PC-9 (cell line): ENCODE results near the gene MICALL2. TPM values are rescaled to one million over a fixed set of nuclear protein-coding genes. Genes with fewer than 3 reads are reported as not detected.

Experiments used
- BruUV-seq: library from RNA; stranded (reverse); fragments of 400-500 nt; replicated peaks from 2 replicates; lab custom pipeline; 2021; lab: Mats Ljungman, UMichigan
- CTCF ChIA-PET: fragments of 300-600 bp; sonication (Branson Sonifier 250); formaldehyde crosslinking; loops from one replicate; lab custom pipeline; 2022; ENCODE audit warnings: antibody characterized with exemption; lab: Charles Lee
- POLR2A ChIA-PET: fragments of 300-600 bp; sonication (Branson Sonifier 250); formaldehyde crosslinking; loops from one replicate; lab custom pipeline; 2022; ENCODE audit warnings: antibody characterized with exemption; ENCODE audit not compliant: unreplicated experiment; lab: Charles Lee
- DNase-seq, 2 experiments: peaks; one replicate each; pipeline versions ENCODE4 v3.0.0 to v3.0.0-alpha.2; 2015 to 2022; ENCODE audit warnings: mixed read lengths in 1 of 2
- H2AFZ ChIP-seq: fragments of 200-600 bp; sonication (generic); 2 replicates; pipeline ENCODE4 v1.8.1; 2017; ENCODE audit warnings: antibody characterized with exemption
- H3F3A ChIP-seq: fragments of 200-600 bp; sonication (generic); 2 replicates; pipeline ENCODE4 v1.8.1; 2017; ENCODE audit warnings: antibody characterized with exemption, mild to moderate bottlenecking, low read depth; ENCODE audit not compliant: insufficient read depth
- H3K27ac ChIP-seq: fragments of 200-600 bp; sonication (generic); 2 replicates; pipeline ENCODE4 v1.6.1; 2016; ENCODE audit warnings: mixed run types
- H3K27me3 ChIP-seq: fragments of 200-600 bp; sonication (generic); 2 replicates; pipeline ENCODE4 v1.6.1; 2016; ENCODE audit warnings: low read depth, mixed run types; ENCODE audit not compliant: insufficient read depth
- H3K36me3 ChIP-seq: fragments of 200-600 bp; sonication (generic); 2 replicates; pipeline ENCODE4 v1.6.1; 2016; ENCODE audit warnings: low read depth, mixed run types
- H3K4me1 ChIP-seq: fragments of 200-600 bp; sonication (generic); replicated peaks from 2 replicates; pipeline ENCODE4 v1.6.1; 2016; ENCODE audit warnings: mixed run types; ENCODE audit not compliant: insufficient read depth
- H3K4me2 ChIP-seq: fragments of 200-600 bp; sonication (generic); 2 replicates; pipeline ENCODE4 v1.6.1; 2017; ENCODE audit warnings: mixed run types
- H3K4me3 ChIP-seq: fragments of 200-600 bp; sonication (generic); 2 replicates; pipeline ENCODE4 v1.6.1; 2016; ENCODE audit warnings: mixed run types
- H3K79me2 ChIP-seq: fragments of 200-600 bp; sonication (generic); 2 replicates; pipeline ENCODE4 v1.6.1; 2017; ENCODE audit warnings: low read depth, mixed run types
- H3K9me2 ChIP-seq: fragments of 200-600 bp; sonication (generic); 2 replicates; pipeline ENCODE4 v1.8.1; 2017; ENCODE audit warnings: mild to moderate bottlenecking; ENCODE audit not compliant: insufficient read depth
- H3K9me3 ChIP-seq: fragments of 200-600 bp; sonication (generic); 2 replicates; pipeline ENCODE4 v1.8.1; 2016; ENCODE audit warnings: low read depth; ENCODE audit not compliant: insufficient read depth
- H4K20me1 ChIP-seq: fragments of 200-600 bp; sonication (generic); 2 replicates; pipeline ENCODE4 v1.8.1; 2017; ENCODE audit not compliant: insufficient read depth
- EZH2 ChIP-seq: fragments of 200-600 bp; sonication (generic); IDR thresholded peaks from 2 replicates; pipeline ENCODE4 v1.8.0; 2017; ENCODE audit warnings: antibody characterized with exemption, low read depth
- intact Hi-C: fragments of 100-400 bp; cut with micrococcal nuclease; formaldehyde crosslinking; loops from one replicate; pipeline ENCODE4 v1.10.0; 2022; ENCODE audit not compliant: unreplicated experiment
- total RNA-seq: library from RNA; stranded (reverse); gene quantifications from 2 replicates; pipeline ENCODE4 v1.2.3, GENCODE V29; 2021
- TF ChIP-seq, protein P1 (sequence below): fragments of 200-600 bp; sonication (generic); conservative IDR thresholded peaks from 2 replicates; pipeline ENCODE4 v1.6.1; 2017; ENCODE audit warnings: mixed run types, antibody characterized with exemption, mild to moderate bottlenecking, moderate library complexity

MICALL2 gene
- total RNA-seq, 1 experiment from 2014 or later = 104 TPM

DNA sequence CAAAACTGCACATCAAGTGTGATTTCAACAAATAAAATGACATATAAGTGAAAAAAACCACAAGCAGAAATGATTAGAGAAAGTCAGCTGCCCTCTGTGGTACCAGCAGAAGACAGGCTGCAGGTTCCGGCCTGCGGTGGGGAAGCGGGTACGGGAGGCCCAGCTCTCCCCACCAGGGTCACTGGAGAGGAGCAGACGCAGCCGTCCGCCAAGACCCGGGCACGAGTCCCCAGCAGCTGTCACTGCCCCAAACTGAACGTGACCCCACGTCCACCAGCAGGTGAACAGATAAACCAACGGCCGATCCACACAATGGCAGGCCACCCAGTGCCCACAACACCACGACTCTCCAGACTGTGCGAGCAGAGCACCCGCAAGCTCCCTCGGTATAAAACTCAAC lies 16.1 kb upstream of the MICALL2 start:
- no peaks in the 10 kb centered on the region for H3K4me1 ChIP-seq
- peaks cover 16% of the 10 kb centered on the region; the same call in 1 of the 2 replicates for H4K20me1 ChIP-seq
- H3K9me3 ChIP-seq = no peaks in the 10 kb centered on the region
- intact Hi-C loops = loop anchor here (2.0 kb wide), 1 partner anchor 253 kb away; no protein-coding TSS in a partner anchor
- ChIA-PET POLR2A (no interaction called here), CTCF (no interaction called here)
- H3K4me2 ChIP-seq = no peak overlapping the region
- H3F3A ChIP-seq = 0 out of 2 replicates have a peak, but pooled peaks cover 11% of the 10 kb centered on the region
- no peak overlapping the region for H3K4me3 ChIP-seq
- peaks cover 6% of the 10 kb centered on the region; the same call in 1 of the 2 replicates for H3K36me3 ChIP-seq
- no peaks in the 10 kb centered on the region for H3K27me3 ChIP-seq
- H3K27ac ChIP-seq = no peak overlapping the region
- no peaks in the 10 kb centered on the region for H3K79me2 ChIP-seq
- TF ChIP-seq, protein P1, sequence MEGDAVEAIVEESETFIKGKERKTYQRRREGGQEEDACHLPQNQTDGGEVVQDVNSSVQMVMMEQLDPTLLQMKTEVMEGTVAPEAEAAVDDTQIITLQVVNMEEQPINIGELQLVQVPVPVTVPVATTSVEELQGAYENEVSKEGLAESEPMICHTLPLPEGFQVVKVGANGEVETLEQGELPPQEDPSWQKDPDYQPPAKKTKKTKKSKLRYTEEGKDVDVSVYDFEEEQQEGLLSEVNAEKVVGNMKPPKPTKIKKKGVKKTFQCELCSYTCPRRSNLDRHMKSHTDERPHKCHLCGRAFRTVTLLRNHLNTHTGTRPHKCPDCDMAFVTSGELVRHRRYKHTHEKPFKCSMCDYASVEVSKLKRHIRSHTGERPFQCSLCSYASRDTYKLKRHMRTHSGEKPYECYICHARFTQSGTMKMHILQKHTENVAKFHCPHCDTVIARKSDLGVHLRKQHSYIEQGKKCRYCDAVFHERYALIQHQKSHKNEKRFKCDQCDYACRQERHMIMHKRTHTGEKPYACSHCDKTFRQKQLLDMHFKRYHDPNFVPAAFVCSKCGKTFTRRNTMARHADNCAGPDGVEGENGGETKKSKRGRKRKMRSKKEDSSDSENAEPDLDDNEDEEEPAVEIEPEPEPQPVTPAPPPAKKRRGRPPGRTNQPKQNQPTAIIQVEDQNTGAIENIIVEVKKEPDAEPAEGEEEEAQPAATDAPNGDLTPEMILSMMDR = no peak
- no peak for TF ChIP-seq EZH2
- H2AFZ ChIP-seq = no peak overlapping the region
- BruUV-seq = no TSS peak
- no peaks in the 10 kb centered on the region for H3K9me2 ChIP-seq
- DNase-seq = no peak

DNA sequence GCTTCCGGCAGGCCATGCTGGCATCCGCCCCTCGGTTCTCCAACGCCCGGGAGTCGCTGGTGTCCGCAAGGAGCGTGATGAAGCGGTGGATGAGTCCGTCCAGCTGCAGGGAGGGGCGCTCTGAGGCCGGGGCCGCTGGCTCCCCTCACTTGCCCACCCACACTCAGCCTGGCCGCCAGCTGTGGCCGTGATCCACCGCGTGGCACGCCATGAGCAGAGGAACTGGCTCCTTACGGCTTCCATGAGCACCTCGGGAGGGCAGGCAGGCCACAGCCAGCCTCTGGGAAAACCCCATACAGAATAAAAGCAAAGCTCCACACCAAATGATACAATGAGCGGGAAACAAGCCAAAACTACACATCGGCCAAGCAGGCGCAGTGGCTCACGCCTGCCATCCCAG lies 15.5 kb upstream of the MICALL2 start:
- H3K27ac ChIP-seq = no peak overlapping the region
- no peak for TF ChIP-seq EZH2
- TF ChIP-seq, protein P1 = no peak
- no peak overlapping the region for H3K4me3 ChIP-seq
- no peaks in the 10 kb centered on the region for H3K27me3 ChIP-seq
- intact Hi-C loops = loop anchor here (1.0 to 2.0 kb wide), 4 partner anchors 42 to 481 kb away; no protein-coding TSS in a partner anchor
- H3K36me3 ChIP-seq = peaks cover 6% of the 10 kb centered on the region; the same call in 1 of the 2 replicates
- BruUV-seq = no TSS peak
- no peak overlapping the region for H2AFZ ChIP-seq
- peaks cover 16% of the 10 kb centered on the region; the same call in 1 of the 2 replicates for H4K20me1 ChIP-seq
- H3K79me2 ChIP-seq = no peaks in the 10 kb centered on the region
- H3K9me3 ChIP-seq = no peaks in the 10 kb centered on the region
- H3K4me1 ChIP-seq = no peaks in the 10 kb centered on the region
- POLR2A ChIA-PET = no interaction called here
- DNase-seq = no peak
- H3F3A ChIP-seq = 0 out of 2 replicates have a peak, but pooled peaks cover 11% of the 10 kb centered on the region
- CTCF ChIA-PET = interaction anchor here (0.6 to 1.0 kb wide), 5 partner anchors 62 to 388 kb away, joined by 3 to 13 read pairs (median 4); partner anchors contain the start of gene TMEM184A
- H3K9me2 ChIP-seq = no peaks in the 10 kb centered on the region
- H3K4me2 ChIP-seq = no peak overlapping the region

DNA sequence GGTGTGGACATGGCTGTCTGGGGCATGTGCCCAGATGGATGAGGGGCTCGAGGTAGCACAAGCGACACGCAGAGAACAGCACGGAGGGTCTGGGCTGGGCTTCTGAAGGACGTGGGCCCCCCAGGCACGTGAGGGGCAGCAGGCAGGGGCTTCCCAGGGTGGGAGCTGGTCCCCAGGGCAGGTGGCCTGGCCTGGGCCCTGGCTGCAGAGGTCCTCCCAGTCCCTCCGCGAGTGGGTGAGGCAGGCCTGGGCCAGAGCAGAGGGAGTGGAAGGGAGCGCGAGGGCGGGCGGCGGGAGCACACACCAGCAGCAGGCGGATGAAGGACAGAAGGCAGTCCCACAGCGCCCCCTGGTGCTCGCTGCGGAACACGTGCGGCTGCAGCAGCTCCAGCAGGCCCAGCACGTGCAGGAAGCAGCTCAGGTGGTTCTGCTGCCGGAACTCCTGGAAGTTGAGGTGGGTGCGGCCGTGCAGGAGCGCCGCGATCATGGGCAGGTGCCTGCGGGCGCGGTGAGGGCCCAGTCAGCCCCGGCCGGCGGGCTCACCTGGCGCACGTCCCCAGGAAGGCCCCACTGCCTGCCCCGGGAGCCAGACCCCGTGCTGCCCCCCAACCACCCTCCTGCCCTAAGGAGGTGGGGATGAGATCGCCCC lies 14.7 kb upstream of the MICALL2 start:
- Histone ChIP-seq H3K4me1 (no peaks in the 10 kb centered on the region), H3K9me2 (no peaks in the 10 kb centered on the region), H3K4me3 (no peak overlapping the region), H3K4me2 (no peak overlapping the region), H3K27me3 (no peaks in the 10 kb centered on the region), H3K9me3 (no peaks in the 10 kb centered on the region), H3K79me2 (no peaks in the 10 kb centered on the region), H3F3A (0 out of 2 replicates have a peak, but pooled peaks cover 11% of the 10 kb centered on the region), H2AFZ (no peak overlapping the region), H3K36me3 (peaks cover 6% of the 10 kb centered on the region; the same call in 1 of the 2 replicates), H3K27ac (no peak overlapping the region), H4K20me1 (peaks cover 16% of the 10 kb centered on the region; the same call in 1 of the 2 replicates)
- intact Hi-C loops = loop anchor here (1.0 to 2.0 kb wide), 4 partner anchors 42 to 481 kb away; no protein-coding TSS in a partner anchor
- no peak for TF ChIP-seq EZH2
- TF ChIP-seq, protein P1 = peak; percentile 95
- DNase-seq = peak; percentile 73 to 95
- CTCF ChIA-PET = interaction anchor here (0.6 to 1.0 kb wide), 5 partner anchors 61 to 388 kb away, joined by 3 to 13 read pairs (median 4); partner anchors contain the start of gene TMEM184A
- POLR2A ChIA-PET = interaction anchor here (0.6 kb wide), 2 partner anchors 13 to 288 kb away, joined by 8 read pairs; no protein-coding TSS in a partner anchor
- BruUV-seq = no TSS peak
